GM18517 (cell line): Measurements from ENCODE around the gene ALMS1.
"Not testable (repeated sequence)": the region's sequence is repeated elsewhere in the genome, so short reads cannot be mapped to it uniquely, and the experiment has no call there.

Experiments
- ATAC-seq: cut with Tn5 transposase; IDR thresholded peaks from one replicate; pipeline ENCODE4 v1.9.1; 2021; ENCODE audit warnings: mild to moderate bottlenecking, moderate library complexity; ENCODE audit not compliant: unreplicated experiment

The ALMS1 gene

DNA sequence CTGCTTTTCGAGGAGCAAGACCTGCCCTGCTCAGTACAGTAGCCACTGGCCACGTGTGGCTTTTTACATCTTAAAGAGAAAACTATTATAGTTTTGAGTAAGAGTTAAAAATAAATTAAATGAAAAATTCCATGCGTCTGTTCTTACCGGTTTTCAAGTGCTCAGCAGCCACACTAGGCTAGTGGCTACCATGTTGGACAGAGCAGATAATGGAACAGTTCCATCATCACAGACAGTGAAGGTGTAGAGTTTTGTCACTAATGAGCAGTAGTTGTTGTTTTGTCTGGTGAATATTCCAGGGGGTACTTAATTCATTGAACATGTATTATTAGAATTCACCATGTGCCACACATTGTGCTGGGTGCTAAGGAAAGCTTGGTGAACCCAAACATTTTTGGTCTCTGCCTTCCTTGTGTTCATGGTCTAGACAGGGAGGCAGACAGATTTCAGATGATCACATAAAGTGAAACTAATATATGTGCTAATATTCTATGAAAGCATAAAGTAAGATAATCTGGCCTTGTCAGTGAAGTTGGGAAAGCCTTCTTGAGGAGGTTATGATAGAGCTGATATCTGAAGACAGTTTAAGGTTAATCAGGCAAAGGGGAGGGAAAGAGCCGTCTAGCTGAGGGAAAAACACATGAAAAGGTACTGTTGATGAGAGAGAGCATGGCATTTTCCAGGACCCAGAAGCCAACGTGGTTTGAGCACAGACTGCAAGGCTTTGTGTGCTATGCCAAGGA, 1.4 kb downstream of the ALMS1 start:
- no peak for ATAC-seq

DNA sequence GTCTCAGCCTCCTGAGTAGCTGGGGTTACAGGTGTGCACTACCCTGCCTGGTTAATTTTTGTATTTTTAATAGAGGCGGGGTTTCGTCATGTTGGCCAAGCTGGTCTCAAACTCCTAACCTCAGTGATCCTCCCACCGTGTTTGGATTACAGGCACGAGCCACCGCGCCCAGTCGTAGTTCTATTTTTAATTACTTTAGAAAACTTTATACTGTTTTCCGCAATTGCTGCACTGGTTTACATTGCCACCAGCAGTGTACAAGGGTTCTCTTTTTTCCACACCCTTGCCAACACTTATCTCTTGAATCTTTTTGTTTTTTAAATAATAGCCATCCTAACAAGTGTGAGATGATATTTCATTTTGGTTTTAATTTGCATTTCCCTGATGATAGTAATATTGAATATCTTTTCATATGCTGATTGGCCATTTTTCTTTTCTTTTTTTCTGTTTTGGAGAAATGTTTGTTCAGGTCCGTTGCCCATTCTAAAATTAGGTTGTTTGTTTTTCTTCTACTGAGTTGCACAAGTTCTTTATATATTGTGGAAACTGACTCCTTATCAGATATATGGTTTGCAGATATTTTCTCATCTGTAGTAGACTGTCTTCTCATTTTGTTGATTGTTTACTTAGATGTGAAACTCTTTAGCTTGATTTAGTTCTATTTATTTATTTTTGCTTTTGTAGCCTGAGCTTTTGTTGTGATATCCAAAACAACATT, 16.9 kb downstream of the ALMS1 start:
- no peak for ATAC-seq

DNA sequence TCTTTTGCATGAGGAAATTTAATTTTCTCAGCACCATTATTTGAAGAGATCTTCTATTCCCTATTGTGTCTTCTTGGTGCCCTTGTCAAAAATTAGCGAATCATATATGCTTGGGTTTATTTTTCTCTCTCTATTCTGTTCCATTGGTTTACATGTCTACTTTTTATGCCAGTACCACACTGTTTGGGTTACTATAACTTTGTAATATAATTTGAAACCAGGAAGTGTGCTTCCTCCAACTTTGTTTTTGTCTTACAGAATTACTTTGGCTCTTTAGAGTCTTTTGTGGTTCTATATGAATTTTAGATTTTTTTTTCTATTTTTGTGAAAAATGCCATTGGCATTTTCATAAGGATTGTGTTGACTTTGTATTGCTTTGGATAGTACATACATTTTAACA, 17.6 kb downstream of the ALMS1 start:
- no peak for ATAC-seq

DNA sequence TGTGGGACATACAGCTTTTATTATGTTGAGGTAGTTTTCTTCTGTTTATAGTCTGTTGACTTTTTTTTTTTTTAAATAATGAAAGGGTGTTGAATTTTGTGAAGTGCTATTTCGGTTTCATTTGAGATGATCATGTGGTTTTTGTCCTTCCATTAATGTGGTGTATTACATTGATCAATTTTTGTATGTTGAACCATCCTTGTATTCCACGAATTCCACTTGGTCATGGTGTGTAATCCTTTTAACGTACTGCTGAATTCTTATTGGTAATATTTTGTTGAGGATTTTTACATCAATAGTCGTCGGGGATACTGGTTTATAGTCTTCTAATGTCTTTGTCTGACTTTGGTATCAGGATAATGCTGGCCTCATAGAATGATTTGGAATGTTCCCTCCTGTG, 18.8 kb downstream of the ALMS1 start:
- ATAC-seq: no peak

DNA sequence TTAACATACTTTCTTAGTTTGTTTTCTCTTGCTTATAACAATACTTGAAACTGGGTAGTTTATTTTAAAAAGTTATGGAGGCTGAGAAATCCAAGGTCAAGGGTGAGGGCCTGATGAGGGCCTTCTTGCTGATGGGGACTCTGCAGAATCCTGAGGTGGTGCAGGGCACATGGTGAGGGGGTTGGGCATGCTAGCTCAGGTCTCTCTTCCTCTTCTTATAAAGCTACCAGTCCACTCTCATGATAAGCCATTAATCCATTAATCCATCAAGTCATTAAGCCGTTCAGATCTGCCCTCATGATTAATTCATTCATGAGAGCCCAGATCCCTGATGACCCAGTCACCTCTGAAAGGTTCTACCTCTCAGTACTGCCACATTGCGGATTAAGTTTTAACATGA, 21.4 kb downstream of the ALMS1 start:
- ATAC-seq: no peak

DNA sequence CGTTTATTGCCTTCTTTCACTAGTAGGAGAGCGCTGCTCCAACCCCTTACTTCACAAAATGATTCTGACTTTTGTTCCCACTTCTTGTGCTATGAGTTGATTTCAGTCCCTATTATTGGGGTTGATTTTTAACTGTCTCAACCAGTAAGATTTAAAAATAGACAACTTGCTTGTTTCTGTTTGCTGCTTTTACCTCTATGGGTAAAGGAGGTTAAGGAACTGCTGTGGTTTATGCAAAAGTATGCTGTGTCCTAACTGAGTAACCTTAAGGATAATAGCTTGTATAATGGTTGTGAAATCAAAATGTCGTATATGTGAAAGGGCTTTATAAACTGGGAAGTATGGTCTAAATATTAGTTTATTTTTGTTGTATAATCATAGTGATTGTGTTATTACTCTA, 22.6 kb downstream of the ALMS1 start:
- peak; percentile 63 for ATAC-seq

DNA sequence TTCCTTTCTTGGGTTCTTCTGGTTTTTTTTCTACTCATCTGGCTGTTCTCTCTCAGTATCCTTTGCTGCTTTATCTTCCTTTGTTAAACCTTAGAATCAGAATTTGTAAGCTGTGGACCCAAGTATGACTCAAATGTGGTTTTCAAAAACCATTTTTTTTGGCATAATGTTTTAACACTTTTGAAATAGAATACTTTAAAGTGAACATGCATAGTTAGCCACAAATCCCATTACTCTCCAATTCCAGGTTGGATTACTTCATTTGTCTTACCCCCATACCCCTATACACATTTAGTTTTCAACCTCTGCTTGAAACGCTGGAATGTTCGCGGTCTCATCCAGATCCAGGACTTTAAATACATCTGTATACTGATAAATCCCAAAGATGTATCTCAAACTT, 29.1 kb downstream of the ALMS1 start:
- no peak for ATAC-seq

DNA sequence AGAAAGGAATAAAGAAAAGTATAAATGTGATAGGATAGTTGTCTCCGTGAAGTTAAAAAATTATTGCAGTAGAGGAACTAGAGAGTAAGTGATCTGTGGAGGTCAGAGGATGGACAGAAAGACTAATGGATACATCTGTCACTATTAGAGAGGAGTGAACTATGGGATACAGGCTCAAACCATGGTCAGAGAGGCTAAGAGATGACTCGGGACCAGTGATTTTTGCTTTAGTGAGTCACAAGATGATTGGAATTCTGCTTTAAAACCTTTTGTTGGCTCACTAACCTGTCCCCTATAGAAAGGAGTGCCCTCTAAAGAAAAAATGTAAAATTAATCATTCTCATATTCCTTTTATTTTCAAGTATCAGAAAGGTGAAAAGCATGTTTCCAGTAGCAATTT, 30.3 kb downstream of the ALMS1 start:
- ATAC-seq: no peak

DNA sequence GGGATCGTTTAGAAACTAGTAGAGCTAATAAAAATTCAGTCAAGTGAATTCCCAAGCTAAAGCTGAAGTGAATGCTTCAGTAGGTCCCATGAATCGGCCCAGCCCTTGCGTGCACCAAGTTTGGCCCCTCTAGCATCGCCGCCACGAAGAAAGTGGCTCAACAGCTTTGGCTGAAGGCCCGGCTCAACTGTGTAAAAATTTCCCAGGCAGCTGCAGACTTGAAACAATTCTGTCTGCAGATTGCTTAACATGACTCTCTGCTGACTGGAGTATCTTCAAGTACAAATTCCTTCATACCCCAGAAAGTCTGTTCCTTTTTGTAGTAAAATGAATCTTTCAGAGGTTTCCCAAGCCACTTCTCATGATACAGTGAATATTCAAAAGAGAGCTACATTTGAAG, 32.7 kb downstream of the ALMS1 start:
- ATAC-seq: no peak

DNA sequence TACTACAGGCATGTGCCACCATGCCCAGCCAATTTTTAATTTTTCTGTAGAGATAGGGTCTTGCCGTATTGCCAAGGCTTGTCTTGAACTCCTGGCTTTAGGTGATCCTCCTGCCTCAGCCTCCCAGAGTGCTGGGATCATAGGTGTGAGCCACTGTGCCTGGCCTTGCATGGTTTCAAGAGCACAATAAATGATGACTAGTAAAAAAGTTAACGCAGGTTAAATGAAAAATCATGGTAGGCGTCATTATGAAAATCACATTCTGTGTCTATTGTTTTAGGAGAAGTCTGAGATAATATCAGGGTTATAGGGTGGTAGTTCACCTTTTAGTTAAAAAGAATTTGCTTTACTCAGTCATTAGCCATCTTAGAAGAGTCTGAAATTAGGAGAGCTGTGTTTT, 38.3 kb downstream of the ALMS1 start:
- ATAC-seq: no peak

DNA sequence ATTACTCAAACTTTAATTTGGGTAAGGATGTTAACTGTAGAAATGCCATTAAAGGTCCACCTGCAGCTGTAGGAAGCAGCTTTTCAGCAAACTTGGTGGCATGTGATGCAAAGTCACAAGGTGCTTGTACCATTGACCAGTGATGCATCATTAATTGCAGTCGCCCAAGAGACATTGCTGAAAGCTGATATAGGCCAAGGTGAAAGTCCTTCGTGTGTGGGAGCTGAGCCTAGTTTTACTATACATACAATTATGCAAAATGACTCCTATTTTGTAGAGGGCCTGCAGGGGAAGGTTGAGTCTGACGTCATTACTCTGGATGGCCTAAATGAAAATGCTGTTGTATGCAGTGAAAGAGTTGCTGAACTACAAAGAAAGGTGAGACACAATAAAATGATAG, 40.5 kb downstream of the ALMS1 start:
- no peak for ATAC-seq

DNA sequence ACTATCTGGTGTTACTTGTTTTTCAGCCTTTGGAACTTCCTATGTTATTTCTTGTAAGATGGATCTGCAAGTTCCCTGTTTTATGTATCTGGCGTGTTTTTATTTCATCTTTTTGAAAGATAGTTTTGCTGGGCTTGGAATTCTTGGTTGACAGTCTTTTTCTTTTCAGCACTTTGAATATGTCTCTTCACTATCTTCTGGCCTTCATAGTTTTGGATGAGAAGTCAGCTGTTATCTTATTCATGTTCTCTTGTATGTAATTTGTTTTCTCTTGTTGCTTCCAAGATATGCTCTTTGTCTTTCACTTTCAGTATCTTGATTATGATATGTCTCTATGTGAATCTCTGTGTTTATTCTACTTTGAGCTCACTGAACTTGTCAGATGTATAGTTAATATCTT, 50.4 kb downstream of the ALMS1 start:
- ATAC-seq: no peak

DNA sequence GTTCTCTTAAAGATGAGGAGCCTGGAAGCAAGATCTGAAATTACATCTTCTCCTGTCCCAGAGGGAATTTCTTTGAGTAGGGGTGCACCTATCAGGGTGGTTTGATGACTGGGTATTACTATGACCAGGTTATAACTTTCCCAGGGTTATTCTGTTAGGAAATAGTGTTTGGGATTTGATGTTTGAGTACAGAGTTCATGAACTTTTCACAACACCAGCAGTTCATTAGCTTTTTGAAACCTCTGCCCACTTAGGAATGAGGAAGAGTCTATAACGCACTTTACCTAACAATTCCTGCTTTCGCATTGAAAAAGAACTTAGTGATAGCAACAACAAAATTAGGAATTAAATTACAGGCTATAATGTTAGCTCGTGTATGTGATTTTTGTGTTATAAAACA, 58.6 kb downstream of the ALMS1 start:
- no peak for ATAC-seq

DNA sequence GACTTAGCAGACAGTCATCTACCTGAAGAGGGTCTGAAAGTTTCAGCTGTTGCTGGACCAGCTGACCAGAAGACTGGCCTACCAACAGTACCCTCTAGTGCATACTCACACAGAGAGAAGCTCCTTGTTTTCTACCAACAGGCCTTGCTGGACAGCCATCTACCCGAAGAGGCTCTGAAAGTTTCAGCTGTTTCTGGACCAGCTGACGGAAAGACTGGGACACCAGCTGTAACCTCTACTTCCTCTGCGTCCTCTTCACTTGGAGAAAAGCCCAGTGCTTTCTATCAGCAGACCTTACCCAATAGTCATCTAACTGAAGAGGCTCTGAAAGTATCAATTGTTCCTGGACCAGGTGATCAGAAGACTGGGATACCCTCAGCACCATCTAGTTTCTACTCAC, 63.2 kb downstream of the ALMS1 start:
- no peak for ATAC-seq

DNA sequence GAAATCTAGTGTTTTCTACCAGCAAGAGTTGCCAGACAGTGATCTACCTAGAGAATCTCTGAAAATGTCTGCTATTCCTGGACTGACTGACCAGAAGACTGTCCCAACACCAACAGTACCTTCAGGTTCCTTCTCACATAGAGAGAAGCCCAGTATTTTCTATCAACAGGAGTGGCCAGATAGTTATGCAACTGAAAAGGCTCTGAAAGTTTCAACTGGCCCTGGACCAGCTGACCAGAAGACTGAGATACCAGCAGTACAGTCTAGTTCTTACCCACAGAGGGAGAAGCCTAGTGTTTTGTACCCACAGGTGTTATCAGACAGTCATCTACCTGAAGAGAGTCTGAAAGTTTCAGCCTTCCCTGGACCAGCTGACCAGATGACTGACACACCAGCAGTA, 63.8 kb downstream of the ALMS1 start:
- ATAC-seq: no peak

DNA sequence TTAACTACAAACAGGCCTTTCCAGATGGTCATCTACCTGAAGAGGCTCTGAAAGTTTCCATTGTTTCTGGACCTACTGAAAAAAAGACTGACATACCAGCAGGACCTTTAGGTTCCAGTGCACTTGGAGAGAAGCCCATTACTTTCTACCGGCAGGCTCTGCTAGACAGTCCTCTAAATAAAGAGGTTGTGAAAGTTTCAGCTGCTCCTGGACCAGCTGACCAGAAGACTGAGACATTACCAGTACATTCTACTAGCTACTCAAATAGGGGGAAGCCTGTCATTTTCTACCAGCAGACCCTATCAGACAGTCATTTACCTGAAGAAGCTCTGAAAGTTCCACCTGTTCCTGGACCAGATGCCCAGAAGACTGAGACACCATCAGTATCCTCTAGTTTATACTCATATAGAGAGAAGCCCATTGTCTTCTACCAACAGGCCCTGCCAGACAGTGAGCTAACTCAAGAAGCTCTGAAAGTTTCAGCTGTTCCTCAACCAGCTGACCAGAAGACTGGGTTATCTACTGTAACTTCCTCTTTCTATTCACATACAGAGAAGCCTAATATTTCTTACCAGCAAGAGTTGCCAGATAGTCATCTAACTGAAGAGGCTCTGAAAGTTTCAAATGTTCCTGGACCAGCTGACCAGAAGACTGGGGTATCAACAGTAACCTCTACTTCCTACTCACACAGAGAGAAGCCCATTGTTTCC, 65.8 kb downstream of the ALMS1 start:
- ATAC-seq: peak; percentile 96

DNA sequence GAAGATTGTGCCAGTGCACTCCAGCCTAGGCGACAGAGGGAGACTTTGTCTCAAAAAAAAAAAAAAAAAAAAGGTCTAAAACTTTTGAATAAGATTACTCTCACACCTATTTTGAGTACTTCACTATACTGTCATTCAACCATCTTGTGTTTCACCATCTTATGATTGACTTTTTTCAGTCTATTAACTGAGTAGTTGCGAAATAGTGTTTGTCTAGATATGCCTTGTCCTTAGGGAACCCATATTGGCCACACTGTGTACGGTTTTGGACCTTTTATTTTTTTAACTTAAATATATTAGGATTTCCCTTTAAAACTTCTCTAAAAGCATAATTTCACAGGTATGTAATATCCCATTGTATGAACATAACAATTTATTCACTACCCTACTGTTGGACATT, 72.3 kb downstream of the ALMS1 start:
- no peak for ATAC-seq

DNA sequence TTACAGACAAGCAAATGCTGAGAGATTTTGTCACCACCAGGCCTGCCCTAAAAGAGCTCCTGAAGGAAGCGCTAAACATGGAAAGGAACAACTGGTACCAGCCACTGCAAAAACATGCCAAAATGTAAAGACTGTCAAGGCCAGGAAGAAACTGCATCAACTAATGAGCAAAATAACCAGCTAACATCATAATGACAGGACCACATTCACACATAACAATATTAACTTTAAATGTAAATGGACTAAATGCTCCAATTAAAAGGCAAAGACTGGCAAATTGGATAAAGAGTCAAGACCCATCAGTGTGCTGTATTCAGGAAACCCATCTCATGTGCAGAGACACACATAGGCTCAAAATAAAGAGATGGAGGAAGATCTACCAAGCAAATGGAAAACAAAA, 76.8 kb downstream of the ALMS1 start:
- not testable (repeated sequence) for ATAC-seq

DNA sequence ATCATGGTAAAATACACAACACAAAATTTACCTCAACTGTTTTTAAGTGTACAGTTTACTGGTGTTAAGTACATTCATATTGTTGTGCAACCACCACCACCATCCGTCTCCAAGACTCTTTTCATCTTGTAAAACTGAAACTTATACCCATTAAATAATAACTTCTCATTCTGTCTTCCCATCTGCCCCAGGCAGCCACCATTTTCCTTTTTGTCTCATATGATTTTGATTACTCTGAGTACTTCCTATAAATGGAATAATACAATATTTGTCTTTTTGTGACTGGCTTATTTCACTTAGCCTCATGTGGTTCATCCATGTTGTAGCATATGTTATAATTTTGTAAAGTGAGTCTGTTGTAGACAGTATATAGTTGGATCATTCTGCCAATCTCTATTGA, 82.7 kb downstream of the ALMS1 start:
- no peak for ATAC-seq

DNA sequence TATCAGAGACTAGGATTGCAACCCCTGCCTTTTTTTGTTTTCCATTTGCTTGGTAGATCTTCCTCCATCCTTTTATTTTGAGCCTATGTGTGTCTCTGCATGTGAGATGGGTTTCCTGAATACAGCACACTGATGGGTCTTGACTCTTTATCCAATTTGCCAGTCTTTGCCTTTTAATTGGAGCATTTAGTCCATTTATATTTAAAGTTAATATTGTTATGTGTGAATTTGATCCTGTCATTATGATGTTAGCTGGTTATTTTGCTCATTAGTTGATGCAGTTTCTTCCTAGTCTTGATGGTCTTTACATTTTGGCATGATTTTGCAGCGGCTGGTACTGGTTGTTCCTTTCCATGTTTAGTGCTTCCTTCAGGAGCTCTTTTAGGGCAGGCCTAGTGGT, 98.2 kb downstream of the ALMS1 start:
- not testable (repeated sequence) for ATAC-seq

DNA sequence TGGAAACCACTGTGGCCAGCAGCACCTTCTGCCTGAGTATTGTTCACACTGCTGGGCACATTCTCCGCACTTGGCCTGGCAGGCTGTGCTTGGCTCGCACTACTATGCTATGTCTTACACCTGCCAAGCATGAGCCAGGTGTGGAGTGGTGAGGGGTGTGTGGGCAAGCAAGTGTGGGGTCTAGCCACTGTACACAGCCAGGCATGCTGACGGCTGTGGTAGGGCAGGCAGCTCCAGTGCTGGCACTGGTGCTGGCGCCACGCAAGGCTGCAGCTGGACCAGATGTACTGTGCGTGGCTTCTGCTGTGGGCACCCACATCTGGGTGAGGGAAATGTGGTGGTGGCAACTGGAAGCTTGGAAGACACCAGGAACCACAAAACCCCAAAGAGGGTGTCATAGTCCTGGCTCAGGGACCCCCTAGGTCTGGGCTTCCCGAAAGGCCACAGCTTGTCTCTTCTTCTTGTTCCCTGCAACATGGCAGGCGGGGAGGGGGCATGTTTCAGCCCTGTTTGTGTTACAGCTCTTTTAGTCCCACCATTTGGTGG, 101.5 kb downstream of the ALMS1 start:
- ATAC-seq: no peak

DNA sequence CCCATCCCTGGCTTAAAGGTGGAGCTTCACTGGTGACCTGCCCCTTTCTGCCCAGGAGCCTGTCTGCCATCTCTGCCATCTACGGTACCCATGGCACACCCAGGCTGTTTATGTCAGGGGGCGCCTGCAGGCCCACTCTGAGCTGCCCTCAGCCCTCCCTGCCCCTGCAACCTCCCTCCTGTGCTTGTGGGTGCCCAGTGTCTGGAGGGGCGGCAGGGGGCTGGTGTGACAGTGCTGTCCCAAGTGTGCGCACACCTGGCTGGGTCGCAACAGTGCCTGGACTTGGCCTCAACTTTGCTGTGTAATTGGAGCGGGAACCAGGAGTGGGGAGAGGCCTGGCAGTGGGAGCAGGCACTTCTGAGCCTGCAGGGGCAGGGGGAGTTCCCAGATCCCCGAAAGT, 102.4 kb downstream of the ALMS1 start:
- no peak for ATAC-seq
